T-helper 9 cell (primary cell): ENCODE measurements around the gene DKK3.
"Not testable (repeated sequence)": the region's sequence is repeated elsewhere in the genome, so short reads cannot be mapped to it uniquely, and the experiment has no call there.

Experiments
- DNase-seq: peaks from one replicate; pipeline ENCODE4 v3.0.0-alpha.2; 2020
- total RNA-seq, 2 donors: gene quantifications; one replicate each; lab custom pipeline; 2026; lab: John Stamatoyannopoulos, UW

DKK3 gene
- total RNA-seq = 0.72 to 2.1 reads per million in 2 donors

DNA sequence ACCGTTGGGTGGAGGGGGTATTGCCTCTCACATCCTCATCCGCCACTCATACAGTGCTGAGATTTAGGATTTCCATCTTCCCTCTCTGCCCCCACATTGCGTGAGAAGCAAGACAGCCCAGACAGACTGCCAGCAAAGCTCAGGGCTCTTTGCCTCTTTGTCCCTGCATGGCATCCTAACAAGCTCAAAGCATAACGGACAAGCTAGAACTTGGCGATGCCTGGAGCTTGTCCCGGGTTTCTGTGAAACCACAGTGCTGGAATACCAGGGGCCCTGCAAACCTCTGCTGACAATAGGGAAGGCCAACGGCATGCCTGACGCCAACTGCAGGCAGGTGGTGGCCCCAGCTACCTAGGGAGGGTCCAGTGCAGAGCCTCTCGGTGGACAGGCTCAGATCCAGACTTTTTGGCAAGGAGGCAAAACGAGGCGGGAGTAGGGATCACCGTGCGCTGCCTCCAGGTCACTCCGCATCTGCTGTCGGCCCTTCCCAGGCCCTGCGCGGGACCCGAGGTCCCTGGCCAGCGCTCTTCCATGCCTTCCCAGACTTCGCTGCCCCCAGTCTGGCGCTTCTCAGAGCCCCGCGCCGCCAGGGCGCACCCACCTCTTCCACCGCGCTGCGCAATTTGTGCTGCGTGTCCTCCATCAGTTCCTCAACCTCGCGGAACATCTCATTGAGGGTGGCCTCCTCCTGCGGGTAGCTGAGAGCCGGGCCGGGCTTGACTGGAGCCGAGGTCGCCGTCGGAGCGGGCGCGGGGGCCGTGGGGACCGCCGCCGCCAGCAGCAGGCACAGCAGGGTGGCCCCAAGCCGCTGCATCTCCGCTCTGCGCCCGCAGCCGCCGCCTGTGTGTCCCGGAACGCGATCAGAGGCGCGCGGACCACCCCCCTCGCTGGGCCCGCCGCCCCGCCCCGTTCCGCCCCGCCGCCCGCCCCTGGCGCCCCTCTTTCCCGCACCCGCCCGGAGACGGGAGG lies at the start of gene DKK3:
DKK3 (minus strand) TSS at position 858 of the 969 bp plus-strand sequence; CDS start at position 814, 44 bp downstream.
- no peak for DNase-seq

DNA sequence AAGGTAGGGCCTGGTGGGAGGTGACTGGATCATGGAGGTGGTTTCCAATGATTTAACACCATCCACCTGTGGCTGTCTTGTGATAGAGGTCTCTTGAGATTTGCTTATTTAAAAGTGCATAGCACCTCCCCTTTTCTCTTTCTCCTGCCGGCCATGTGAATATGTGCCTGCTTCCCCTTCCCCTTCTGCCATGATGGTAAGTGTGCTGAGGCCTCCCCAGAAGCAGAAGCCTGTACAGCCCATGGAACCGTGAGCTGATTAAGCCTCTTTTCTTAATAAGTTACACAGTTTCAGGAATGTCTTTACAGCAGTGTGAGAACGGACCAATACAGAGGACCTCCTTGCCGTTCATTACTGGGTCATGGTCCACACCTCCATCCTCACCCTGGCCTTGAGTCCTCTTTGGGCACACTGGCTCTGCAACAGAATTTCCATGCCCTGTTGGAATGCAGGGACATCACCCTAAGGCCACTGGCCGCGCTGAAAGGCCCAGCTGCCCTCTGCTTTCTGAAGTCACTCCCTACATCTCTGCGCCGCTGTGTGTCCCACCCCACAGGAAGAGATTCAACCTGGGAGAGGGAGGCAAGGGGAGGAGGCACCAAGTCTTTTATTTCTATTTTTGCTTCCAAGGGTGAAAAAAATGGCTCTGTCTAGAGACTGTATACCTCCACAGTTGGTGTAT lies 49.0 kb upstream of the DKK3 start:
- no peak for DNase-seq

DNA sequence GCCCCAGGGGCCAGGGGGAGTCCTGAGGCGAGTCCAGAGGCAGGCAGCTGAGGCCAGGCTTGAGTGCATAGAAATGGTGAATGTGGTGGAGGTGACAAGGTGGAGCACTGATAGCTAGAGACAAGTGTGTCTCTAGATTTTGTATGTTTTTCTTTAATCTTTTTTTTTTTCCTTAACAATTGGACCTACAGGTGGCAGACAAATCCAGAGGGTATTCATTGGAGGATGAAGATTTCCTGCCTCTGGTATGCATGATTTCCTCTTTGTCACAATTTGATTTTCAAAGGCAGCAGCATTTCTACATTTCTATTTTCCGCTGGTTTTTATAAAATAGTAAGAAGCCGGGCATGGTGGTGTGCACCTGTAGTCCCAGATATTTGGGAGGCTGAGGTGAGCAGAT lies 47.7 kb upstream of the DKK3 start:
- DNase-seq = no peak

DNA sequence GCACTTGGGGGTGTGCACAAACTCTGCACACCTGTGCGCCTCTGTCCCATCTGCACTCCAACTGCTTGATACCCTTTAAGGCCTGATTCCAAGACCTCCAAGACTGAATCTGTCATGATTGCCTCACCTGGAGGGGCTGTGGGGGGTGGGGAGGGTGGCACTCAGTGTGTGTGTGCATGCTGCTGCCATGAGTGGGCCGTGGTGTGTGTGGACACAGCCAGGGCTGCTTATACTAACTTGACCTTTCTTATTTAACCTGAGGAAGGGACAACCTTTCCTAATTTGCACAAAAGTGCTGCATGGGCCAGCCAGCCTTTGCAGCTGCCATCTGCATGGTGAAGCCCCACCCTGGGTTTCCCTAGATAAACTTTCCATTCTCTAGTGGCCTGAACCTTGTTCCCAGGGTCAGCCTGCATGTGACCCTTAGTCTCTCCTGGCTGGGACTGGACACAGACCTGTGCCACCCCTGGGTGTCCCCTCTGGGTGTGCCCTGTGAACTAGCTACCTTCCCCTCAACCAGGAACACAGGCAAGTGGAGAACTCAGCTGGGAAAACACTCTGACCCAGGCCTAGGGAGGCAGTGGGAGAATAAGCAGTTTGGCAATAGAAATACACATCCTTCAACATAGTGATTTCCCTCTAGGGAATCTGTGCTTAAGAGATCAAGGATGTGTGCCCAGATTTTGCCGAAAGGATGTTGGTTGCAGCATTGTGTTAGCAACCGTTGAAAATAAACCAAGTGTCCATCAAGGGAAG lies 45.4 kb upstream of the DKK3 start:
- DNase-seq = no peak

DNA sequence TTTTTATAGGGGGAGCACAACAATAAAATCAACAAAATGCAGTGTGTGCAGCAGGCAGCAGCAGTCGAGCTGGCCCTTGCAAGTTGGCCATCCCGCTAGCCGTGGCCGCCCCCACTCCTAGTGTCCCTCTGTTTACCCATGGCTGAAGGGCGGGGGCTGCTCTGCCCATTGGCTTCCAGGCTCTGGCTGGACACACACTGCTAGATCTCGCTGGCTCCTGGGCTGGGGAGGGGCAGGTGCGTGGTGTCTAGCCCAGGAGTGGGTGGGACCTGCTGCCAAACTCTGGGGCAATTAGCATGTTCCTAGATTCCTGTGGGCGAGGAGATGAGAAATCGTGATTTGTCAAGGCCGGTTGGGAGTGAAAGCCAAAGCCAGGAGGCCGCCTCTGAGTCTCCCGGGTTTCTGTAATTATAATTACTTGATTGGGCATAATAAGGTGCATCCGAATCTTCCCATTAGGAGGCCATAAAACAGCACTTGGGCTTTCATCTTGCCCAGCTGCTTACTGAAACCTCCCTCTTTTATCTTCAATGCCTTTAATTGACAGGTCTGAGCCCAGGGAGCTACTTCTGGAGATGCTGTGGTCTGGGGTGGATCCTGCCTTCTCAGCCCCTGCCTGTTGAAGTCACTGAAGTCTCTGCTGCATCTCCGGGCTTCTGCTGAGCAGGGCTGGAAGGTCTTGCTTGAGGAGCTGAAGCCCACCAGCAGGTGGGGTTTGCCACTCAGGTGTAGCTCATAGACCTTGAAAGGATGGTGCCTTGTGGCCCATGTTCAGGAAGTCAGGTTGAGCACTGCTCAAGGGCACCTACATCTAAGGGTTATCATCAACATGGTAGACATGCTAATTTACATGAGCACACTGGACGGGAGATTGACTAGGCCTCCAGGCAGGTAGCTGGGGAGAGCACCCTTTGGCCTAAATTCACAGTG lies 44.5 kb upstream of the DKK3 start:
- no peak for DNase-seq

DNA sequence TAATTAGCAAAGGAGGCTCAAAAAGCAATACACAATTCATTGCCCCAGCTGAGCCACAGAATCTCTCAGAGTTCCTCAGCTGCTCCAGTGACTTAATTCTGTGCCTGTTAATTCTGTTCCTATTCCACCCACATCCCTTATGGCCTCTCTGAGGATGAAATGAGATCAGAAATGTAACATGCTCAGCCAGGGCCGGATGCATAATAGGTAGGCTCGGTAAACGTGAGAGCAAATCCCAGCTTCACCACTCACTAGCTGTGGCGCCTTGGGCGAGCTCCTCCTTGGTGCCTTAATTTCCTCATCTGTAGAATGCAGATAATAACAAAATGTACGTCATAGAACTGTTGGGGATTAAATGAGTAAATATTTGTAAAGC lies 42.8 kb upstream of the DKK3 start:
- no peak for DNase-seq

DNA sequence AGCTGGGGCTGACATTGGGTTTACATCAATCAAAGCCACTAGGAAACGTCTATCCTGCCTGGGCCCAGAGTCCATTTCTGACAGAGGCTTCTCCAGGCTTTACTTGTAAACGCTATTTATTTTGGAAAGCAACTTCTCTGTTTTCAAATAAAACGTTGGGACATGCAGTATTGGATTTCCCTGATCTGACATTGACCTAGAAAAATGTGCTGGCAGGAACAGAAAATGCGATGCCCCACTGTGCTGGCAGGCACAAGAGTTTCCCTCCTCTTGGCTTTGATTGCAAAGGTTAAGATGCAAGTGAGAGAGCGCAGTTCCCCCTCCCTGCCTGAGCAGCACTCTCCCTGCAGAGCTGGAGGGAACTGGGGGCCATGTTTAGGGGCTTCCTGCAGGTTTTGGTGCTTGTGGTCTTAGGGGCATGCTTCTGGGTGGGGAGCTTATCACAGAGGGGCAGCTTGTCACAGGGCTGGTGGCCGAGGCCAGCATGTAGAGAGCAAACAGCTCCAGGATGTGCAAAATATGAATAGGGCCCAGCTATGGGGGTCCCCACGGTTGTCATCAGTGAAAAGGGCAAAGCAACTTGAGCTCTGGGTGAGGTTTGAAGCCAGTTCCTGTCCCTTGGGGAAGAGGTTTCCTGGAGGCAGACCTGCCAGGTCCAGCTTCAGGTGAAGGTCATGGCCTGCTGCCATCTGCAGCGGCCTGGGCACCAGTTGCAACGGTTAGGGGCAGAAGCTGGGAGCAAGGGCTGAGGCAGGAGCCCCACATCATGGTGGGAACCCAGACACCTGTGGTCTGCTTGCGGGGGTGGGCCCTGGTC lies 42.3 kb upstream of the DKK3 start:
- DNase-seq = no peak

DNA sequence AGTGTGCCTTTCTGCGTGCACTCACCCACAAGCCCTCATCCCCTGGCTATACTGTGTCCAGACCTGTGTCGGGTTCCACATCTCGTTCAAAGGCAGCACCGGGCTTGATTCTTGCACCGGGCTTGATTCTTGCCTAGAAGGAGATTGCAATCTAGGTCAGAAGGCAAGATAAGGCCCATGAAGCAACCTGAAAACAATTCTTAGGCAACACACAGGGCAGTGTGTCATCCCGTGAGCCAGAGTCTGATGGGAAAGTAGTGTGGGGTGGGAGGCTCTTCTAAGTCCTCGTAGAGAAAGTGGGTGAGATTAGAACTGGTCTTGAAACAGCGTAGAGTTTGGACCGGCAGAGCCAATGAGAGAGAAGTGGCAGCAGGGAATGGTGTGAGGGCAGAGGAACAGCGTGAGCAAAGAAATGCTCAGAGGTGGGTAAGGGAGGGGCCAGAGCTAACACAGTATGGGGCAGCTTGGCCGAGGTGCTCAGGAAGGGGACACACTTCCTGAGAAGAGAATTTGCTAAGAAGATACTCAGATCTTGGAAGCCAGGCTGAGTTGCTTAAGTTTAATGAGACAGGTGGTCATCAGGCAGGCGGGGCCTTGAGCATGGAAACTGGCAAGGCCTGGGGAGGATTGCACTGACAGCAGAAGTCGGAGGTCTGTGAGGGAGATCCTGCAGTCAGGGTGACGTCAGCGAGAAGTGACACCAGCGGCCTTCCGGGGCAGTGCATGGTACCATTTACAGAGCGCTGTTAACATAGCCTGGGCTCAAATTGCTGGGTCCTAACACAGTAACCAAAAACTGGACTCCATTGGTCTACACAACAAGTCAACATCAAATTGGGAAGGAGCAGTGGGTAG lies 40.7 kb upstream of the DKK3 start:
- no peak for DNase-seq

DNA sequence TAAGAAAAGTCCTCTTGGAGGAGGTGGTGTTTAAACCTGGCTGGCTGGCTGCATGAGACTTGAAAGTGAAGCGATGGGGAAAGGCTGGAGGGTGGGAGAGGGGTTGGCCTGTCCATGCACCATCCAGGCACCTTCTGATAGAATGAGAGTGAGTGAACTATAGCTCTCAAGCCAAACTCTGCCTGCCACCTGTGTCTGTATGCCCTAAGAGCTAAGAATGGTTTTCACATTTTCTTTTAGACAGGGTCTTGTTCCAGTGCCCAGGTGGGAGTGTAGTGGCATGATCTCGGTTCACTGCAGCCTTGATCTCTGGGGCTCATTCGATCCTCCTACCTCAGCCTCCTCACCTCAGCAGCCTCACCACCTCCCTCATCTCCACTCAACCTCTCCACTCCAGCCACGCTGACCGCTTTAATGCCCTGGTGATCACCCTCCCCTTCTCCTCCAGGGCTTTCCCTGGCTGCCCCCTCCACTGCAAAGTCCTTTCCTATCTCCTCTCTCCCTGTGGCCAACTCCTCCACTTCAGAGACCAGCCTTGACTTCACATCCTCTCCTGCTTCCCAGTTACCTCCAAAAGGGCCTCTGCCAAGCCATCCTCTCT lies 38.3 kb upstream of the DKK3 start:
- no peak for DNase-seq

DNA sequence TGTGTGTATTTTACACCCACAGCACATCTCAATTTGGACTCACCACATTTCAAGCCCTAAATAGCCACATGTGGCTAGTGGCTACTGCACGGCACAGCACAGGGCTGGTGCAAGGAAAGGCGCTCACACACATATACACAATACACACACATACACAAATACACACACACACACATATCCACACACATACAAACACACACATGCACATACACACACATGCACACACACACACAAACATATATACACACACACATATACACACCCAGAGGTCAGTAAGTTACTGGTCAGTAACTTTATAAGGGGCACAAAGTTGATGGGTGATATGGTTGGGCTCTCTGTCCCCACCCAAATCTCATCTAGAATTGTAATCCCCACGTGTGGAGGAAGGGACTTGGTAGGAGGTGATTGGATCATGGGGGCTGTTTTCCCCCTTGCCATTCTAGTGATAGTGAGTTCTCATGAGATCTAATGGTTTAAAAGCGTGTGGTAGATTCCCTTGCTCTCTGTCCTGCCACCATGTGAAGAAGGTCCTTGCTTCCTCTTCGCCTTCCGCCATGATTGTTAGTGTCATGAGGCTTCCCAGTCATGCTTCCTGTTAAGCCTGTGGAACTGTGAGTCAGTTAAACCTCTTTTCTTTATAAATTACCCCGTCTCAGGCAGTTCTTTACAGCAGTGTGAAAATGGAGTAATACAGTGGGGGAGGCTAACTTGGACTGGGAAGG lies 37.6 kb upstream of the DKK3 start:
- no peak for DNase-seq

DNA sequence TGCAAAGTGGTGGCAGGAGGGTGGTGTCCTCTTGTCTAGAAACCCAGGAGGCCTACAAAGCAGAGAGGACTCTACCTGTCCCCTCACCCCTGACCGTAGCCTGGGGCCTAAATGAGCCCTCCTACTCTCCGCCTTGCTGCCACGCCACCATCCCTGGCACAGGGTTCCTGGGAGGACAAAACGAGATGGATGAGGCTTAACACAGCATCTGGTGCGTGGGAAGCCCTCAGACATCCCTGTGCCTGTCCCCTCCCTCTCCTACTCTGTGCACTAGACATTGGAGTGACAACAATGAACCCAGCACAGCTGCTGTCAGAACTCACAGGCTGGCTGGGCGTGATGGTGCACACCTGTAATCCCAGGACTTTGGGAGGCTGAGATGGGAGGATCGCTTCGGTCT lies 36.4 kb upstream of the DKK3 start:
- no peak for DNase-seq

DNA sequence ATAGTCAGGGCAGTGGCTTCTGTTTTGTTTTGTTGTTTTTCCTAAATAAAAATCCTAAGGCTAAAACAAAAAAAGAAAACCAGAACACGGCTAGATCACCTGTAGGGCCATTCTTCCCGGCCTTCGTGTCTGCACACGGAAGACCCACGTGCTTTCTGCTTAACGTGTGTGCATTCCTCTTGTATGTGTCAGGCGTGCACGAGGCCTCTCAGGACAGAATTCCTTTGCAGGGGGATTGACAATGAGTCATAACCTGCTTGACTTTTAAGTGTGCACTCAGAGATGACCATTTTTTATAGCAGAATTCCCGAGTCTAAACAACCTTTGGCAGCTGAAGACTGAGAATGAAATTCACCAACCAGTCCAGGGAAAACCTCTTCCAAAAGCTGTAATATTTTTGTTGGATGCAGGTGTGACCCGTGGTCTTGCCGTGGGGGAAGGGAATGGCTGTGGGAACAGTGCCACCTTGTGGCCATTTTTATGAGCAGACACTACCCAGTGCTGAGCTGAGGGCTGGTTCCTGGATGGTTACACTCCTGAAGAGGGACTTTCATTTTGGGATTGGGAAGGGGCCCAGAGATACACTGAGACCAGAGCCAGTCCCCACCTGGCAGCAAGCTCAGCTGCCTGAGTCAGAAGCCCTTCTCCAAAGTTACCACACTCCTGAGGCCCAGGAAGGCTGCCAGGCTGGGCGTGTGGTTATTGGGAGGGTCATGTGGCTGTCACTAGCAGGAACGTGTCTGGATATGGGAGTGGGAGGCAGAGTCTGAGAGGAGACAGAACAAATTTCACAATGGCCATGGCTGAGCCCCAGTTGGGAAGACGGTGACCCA lies 35.7 kb upstream of the DKK3 start:
- peak; percentile 52 for DNase-seq

DNA sequence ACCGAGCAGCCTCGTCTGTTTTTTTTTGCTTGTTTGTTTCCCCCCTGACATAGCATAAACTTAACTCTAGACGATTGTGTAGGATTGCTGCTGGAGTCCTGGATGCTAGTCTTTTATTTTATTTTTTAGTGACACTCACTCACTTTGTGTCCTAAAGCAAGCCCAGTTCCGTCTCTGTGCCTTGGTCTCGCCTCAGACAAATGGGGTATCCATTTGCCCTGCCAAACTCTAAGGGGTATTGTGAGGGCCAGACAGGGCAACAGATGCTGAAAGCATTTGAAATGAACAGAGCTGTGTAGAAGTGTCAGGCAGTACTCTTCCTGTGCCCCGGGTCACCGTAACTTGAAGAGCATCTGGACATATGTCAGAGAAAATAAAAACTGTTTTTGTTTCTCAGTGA lies 34.8 kb upstream of the DKK3 start:
- no peak for DNase-seq

DNA sequence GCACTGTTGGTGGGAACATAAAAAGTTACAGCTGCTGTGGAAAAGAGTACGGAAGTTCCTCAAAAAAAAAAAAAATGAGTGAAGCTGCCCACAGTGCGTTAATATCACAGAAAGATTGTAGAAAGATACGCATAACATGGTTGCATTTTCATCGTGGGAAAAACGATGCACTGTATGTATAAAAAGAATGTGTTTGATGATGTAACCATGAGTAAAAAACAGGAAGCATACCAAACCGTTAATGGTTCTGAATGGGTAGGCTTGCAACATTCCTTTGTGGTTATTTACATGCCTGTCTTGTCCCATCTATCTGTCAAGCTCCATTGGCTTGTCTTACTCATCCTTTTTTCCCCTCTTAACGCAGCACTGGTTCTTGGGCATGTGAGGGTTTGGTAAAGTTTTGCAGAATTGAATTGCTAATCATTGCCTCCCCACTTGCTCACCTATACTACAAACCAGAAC lies 33.8 kb upstream of the DKK3 start:
- DNase-seq = no peak

DNA sequence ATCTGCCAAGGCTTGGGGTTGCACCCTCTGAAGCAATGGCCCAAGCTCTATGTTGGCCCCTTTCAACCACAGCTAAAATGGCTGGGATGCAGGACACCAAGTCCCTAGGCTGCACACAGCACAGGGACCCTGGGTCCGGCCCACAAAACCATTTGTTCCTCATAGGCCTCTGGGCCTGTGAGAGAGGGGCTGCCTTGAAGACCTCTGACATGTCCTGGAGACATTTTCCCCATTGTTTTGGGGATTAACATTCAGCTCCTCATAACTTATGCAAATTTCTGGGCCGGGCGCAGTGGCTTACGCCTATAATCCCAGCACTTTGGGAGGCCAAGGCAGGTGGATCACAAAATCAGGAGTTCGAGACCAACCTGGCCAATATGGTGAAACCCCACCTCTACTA lies 32.3 kb upstream of the DKK3 start:
- not testable (repeated sequence) for DNase-seq

DNA sequence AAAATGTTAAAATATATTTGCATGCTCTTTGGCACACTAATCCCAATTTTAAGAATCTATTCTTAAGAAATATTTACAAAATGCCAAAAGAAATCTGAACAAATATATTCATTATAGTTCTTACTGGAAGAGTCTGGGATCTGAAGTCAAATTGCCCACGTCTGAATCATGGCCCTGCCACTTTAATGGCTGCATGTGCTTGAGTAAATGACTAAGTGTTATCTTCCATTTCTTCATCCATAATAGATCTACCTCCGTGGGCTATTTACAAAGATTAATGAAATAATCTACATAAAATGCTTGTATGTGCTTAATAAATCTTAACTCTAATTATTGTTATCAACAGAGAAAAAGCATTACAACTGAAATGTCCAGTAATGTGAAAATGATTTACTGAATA lies 24.5 kb upstream of the DKK3 start:
- DNase-seq = no peak

DNA sequence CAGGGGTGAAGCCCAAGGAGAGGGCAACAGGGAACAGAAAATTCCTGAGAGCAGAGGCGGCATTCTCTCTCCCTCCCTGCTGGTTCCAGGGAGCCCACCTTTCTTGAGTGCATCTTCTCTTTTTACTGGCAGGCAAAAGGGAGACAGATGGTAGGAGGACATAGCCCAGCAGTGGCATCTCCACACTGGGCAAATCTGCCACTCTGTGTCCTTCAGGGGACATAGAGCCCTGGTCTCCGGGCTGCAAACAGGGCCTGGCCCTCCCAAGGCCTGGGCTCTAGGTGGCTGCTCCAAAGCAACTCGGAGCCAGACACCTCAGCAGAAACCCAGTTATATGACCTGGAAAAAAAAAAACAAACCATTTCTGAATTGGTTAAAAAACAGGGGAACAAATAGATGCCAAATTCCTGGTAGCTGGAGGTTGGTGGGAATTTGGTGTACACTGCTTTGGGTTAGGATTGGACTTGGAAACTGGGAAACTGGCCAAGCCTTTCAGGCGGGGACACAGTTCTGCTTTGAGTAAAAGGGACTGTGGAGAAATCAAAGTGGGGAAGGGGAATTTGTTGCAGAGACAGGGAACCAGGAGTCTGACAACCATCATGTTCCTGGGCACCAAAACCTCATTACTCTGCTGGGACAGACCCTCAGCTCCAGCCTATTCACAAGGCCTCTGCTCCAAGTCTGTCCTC lies 23.6 kb upstream of the DKK3 start:
- DNase-seq = no peak
